CD4-positive, alpha-beta T cell treated with Interleukin-12 subunit alpha and Interleukin-12 subunit beta, for 1 hour (primary cell): ENCODE data around the gene PCDHGB1.
"Not testable (repeated sequence)": the region's sequence is repeated elsewhere in the genome, so short reads cannot be mapped to it uniquely, and the experiment has no call there.

ENCODE experiments used
- DNase-seq: peaks from one replicate; pipeline ENCODE4 v3.0.0-alpha.2; 2020

PCDHGB1 gene

GRCh38 chr5:141346017-141346416, 3.9 kb upstream of the PCDHGB1 start:
- DNase-seq: not testable (repeated sequence)

GRCh38 chr5:141351591-141351990, 1.7 kb downstream of the PCDHGB1 start:
- DNase-seq: no peak

- DNase-seq: peak; percentile 5
These were observed 5.1 kb downstream of the PCDHGB1 start, which contains the start of gene PCDHGA4 for GRCh38 chr5:141354900-141355469. Gene PCDHGA4 (plus strand): TSS chr5:141355021. CDS start chr5:141355108, 87 bp downstream.

- no peak for DNase-seq
These were observed 5.7 kb downstream of the PCDHGB1 start for GRCh38 chr5:141355641-141356040.

GRCh38 chr5:141356133-141356532, 6.2 kb downstream of the PCDHGB1 start:
- DNase-seq: no peak

GRCh38 chr5:141356950-141357349, 7.1 kb downstream of the PCDHGB1 start:
- no peak for DNase-seq

- DNase-seq: peak; percentile 50
These were observed 10.0 kb downstream of the PCDHGB1 start, which contains the start of gene PCDHGB2 for GRCh38 chr5:141359790-141360426. Gene PCDHGB2 (plus strand): TSS chr5:141359994. CDS start chr5:141360136, 142 bp downstream.

GRCh38 chr5:141360685-141361084, 10.8 kb downstream of the PCDHGB1 start:
- no peak for DNase-seq

- no peak for DNase-seq
These were observed 12.8 kb downstream of the PCDHGB1 start for GRCh38 chr5:141362719-141363118.

- no peak for DNase-seq
These were observed 14.2 kb downstream of the PCDHGB1 start, which contains the start of gene PCDHGA5 for GRCh38 chr5:141363952-141364660. Gene PCDHGA5 (plus strand): TSS chr5:141364162. CDS start chr5:141364331, 169 bp downstream.

GRCh38 chr5:141366016-141366896, 16.4 kb downstream of the PCDHGB1 start:
- DNase-seq: no peak

GRCh38 chr5:141369994-141370848, 20.3 kb downstream of the PCDHGB1 start, which contains the start of gene PCDHGB3:
Gene PCDHGB3 (plus strand): TSS chr5:141370242. CDS start chr5:141370395, 153 bp downstream.
- peak; percentile 48 for DNase-seq

GRCh38 chr5:141371572-141372475, 21.9 kb downstream of the PCDHGB1 start:
- DNase-seq: no peak

- peak; percentile 13 for DNase-seq
These were observed 23.9 kb downstream of the PCDHGB1 start, which contains the start of gene PCDHGA6 for GRCh38 chr5:141373673-141374317. Gene PCDHGA6 (plus strand): TSS chr5:141373891. CDS start chr5:141374084, 193 bp downstream.

- DNase-seq: no peak
These were observed 24.7 kb downstream of the PCDHGB1 start for GRCh38 chr5:141374627-141375026.

- DNase-seq: not testable (repeated sequence)
These were observed 25.7 kb downstream of the PCDHGB1 start for GRCh38 chr5:141375444-141376155.

- DNase-seq: no peak
These were observed 32.8 kb downstream of the PCDHGB1 start, which contains the start of gene PCDHGA7 for GRCh38 chr5:141382469-141383294. Gene PCDHGA7 (plus strand): TSS chr5:141382742. CDS start chr5:141382900, 158 bp downstream.

GRCh38 chr5:141383345-141383744, 33.4 kb downstream of the PCDHGB1 start:
- DNase-seq: no peak
